ENCODE data around the gene CADM1.

The CADM1 gene

DNA sequence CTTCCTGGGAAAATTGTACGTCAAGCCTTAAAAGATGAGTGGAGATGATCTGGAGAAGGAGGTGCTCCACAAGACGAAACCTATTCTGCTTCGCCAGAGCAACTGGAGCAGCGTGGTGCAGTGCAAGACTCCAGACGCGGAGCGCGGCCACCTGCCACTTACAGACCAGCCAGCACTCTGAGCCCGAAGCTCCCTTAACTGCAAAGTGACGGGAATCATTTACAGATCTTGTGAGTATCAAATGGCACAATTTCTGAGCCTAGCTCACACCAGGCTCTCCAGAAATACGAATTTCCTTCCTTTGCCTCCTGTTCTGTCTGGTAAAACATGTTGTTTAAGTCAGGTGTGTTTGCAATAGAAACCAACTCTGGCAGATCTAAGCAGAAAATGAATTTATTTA lies 369.3 kb downstream of the CADM1 start:
- no peak for DNase-seq

DNA sequence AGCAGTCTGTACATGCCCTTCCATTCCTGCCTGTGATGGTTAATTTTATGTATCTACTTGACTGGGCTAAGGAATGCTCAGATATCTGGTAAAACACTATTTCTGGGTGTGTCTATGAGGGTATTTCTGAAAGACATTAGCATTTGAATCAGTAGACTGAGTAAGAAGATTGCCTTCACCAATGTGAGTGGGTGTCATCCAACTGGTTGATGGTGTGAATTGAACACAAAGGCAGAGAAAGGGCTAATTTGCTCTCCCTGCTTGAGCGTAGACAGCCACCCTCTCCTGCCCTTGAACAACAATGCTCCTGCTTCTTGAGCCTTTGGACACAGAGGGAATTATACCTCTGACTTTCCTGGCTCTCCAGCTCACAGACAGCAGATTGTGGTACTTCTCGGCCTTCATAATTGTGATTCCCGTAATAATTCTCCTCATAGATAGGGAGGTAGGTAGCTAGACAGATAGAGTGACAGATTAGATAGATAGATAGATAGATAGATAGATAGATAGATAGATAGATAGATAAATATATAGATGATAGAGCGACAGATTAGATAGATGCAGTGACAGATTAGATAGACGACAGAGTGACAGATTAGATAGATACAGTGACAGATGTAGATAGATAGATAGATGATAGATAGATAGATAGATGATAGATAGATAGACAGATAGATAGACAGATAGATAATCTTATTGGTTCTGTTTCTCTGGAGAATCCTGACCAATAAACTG lies 370.6 kb downstream of the CADM1 start:
- DNase-seq, result no peak

DNA sequence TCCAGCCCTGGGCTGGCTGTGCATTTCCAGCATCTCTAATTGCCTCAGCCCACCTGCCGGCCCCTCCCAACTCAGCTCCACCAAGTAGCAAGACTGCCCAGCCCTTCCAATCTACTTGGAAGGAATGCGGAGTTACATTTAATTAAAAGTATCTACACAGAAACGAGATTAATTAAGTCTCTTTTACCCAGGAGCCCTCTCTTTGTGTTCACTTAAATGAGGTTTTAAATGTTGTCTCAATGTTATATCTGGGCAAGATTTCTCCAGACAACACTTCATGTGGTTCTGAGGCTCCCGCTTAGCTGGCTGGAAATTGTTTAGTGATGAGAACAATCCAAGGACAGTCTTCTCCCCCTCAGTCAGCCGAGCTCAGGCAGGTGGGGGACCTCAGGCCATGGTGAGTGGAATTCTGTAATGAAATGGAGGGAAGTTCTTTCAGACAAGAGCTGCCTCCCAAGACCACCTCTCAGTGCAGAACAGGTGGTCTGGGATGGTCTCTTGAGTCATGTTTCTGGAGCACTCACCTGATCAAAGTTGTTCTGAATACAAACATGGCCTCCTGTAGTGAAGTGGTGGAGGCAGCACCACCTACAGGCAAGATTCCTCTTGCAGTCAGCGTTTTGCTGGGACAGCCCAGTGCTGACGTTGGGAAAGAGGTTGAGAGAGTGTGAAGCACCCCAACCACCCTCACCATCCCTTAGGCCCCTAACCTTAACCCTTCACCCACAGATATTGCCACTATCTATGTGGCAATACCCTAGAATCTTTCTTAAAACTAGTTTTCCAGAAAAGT lies 371.6 kb downstream of the CADM1 start:
- no peak for DNase-seq

DNA sequence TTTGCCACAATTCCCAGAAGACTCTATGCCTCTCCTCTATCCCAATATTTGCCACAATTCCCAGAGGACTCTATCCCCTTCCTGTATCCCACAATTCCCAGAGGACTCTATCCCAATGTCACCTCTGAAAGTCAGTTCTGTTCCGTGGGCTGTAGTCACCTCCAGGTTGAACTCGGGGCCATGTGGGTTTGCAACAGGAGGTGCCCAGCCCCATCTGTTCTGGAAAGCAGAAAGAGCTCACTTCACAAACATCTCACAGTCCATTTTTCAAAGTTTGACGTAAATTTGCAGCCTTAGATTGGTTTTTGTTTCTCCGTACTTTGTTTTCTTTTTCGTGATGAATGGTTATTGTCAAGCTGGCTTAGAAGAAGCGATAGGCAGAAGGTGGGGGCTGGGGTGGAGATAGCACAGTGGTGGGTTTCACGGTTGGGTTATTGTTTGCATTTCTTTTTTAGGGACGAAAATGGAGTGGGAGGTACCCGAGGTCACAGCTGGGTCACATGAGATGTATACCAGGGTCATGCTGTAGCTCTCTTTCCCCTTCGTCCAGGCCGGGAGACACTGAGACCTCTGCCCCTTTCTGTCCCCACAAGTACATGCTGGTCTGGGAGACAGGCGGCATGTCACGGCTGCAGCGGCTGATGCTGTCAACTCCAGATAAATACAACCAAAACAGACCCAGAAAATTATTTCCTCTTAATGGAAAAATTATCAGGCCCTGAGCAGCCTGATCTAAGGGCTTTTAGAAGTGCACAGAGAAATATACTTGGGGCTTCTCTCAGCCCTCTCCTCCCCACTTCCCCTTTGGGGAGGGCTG lies 374.5 kb downstream of the CADM1 start:
- no peak for DNase-seq

DNA sequence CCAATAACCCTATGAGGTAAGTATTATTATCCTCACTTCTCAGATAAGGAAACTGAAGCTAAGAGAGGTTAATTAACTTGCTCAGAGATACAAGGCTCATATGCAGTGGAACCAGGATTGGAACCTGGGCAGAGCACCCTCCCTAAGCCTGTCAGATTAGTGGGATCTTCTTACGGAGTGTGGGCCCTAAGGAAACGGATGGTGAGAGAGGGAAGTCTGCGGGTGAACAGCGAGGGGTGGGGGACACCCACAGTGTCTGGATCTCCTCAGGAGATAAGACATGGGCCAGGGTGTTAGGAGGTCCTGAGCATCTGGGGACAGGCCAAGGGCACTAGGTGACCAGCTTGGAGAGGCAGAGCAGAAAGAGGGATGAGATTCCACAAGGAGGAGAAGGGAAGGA lies 376.0 kb downstream of the CADM1 start:
- no peak for DNase-seq

DNA sequence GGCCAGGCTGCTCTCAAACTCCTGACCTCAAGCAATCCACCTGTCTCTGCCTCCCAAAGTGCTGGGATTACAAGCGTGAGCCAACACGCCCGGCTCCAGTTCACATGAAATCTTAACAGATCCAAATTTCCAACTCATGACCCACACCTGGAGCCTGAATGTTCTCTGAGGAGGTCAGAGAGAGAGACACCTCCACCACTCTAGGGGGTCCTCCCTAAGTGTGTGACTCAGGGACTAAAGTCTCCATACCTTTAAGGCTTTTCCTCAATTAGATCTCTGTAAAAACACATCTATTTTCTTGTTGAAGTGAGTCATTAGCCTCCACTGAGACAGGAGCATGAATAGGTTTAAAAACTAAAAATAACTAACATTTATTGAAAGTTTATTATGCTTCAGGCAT lies 376.4 kb downstream of the CADM1 start:
- no peak for DNase-seq

DNA sequence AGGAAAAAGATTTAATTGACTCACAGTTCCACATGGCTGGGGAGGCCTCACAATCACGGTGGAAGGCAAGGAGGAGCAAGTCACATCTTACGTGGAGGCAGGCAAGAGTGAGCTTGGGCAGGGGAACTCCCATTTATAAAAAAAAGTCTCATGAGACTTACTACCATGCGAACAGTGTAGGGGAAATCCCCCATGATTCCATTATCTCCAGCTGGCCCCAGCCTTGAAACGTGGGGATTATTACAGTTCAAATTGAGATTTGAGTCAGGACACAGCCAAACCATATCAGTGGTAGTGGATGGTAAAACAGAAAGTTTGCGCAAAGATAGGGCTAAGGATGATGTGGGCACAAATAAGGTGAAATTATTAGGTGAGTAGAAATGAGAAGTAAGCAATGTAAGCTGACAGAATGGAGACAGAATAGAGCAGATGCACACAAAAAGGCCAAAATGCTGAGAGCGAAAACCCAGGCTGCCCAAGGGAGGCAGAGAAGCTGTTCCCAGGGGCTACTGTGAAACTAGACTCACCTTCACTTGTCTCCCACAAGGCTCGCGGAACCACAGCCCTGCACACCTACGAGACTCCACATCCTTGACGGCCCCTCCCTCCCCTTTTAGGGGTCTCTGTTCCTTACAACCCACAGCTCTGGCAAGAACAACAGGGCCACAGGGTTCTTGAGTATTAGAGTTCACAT lies 377.6 kb downstream of the CADM1 start:
- DNase-seq, result no peak

DNA sequence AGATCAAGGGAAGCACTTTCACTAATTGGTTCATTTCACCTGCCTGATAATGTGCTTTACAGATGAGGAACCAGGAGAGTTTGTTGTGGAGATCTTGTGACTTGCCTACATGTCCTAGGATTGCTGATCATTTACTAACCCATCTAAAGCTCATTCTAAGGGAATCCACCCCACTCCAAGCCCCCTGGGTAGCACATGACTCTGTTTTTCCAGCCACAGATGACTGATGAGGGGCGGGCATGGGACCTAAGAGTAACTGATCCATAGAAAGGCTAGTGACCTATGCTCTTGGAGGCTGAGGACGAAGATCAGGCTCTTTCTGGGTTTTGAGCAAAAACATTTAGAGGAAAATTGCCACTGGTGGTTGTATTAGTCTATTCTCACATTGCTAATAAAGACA lies 378.1 kb downstream of the CADM1 start:
- DNase-seq, result no peak

DNA sequence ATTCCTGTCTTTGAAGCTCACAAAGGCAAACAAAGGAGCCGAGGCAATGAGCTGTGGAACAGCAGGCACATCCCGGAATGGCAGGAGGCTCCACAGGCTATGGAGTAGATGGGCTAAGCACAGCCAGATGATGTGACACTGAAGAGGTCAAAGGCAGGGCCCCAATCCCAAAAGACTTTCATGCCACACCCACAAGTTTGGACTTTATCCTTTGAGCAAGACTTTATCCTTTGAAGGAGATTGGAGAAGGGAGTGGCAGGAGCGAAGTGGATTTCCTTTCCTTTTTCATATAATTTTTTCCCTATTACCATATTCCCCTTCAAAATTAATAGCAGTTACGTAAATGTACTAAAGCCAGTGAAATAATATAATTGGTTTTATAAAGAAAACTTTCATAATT lies 379.4 kb downstream of the CADM1 start:
- no peak for DNase-seq

DNA sequence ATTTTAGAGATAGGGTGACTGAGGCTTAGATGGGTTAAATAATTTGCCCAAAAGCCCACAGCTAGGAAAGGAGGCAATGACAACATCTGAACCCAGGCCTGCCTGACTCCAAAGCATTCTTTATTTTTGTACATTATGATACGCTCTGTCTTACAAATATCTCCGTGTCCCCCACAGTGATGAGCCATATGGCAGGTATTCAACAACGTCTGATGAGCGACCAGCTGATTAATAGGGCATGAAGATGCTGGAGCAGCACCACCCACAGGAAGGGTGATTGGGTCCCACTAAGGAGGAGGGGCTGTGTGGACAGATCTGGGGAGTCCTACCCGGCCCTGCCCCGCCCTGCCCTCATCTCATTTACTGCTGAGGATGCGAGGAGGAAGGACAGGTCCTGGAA lies 380.6 kb downstream of the CADM1 start:
- DNase-seq, result no peak

DNA sequence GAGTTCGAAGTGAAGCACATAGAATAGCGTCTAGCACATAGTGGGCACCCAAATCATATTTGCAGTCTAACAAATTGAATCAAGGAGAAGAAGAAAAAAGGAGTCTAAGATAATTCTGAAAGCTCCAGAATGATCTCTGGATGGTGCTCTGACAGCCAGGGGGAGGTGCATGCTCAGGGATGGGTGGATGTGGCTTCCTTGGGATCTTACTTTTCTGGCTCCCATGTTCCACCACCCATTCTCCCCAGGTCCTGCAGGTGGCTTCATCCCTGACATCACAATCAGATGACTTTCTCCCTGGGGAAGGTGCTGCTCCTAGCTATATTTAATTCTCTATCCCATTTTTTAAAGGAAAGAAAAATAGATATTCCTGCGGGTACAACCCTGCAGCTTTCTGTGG lies 381.9 kb downstream of the CADM1 start:
- DNase-seq, result no peak

All from T-helper 9 cell (primary cell).